Sciatic nerve (tissue), 2 donors: Measurements from ENCODE around the gene KRT75. TPM values are rescaled to one million over a fixed set of nuclear protein-coding genes. Genes with fewer than 3 reads are reported as not detected.

ENCODE experiments used
- ATAC-seq: fragments of 200-7000 bp; cut with Tn5 transposase; one replicate; pipeline ENCODE4 v1.9.1; 2020; ENCODE audit warnings: mild to moderate bottlenecking, moderate library complexity
- DNase-seq: peaks from one replicate; pipeline ENCODE4 v3.0.0-alpha.2; 2020; ENCODE audit warnings: low spot score
- intact Hi-C: fragments of 100-400 bp; cut with DNase I; formaldehyde crosslinking; loops from one replicate; pipeline ENCODE4 v1.14.2; 2022
- total RNA-seq: library from RNA; stranded (reverse); fragmentation: NEBNext Ultra II Directional; extraction: Animal tissue kit (Norgen Biotek cat#: 25700); gene quantifications from one replicate; pipeline ENCODE4 v1.2.1, GENCODE V29; 2021
- donor health status: DM: no; HTN: no; CAD: no.
- donor health status: DM: no; HTN: no; CAD: no.

KRT75 gene
- total RNA-seq, 1 donor from 2014 or later = not detected

- intact Hi-C loops = loop anchor here (10.0 kb wide), 1 partner anchor 495 kb away; no protein-coding TSS in a partner anchor
- no peak for ATAC-seq
- DNase-seq = no peak
Measured at GRCh38 chr12:52379536-52379935, 54.6 kb downstream of the KRT75 start.

DNA sequence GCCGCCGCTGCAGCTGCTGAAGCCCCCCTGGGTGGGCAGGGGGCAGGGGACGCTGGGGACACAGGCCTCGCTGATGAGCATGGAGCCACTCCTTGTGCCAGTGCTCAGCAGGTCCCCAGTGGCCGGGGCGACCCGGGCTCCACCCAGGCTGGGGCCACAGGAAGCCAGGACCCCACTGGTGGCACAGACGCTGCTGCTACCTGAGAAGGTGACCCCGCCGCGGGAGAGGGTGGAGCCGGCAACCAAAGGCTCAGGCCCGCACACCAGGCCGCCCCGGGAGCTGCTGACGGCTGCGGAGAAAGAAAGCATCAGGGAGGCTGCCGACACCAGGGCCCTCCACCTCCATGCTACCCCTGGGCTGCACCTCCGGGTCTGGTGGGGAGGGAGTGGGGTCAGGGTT is 56.1 kb downstream of the KRT75 start:
- DNase-seq = no peak
- no peak for ATAC-seq
- intact Hi-C loops = loop anchor here (10.0 kb wide), 1 partner anchor 497 kb away; no protein-coding TSS in a partner anchor

DNA sequence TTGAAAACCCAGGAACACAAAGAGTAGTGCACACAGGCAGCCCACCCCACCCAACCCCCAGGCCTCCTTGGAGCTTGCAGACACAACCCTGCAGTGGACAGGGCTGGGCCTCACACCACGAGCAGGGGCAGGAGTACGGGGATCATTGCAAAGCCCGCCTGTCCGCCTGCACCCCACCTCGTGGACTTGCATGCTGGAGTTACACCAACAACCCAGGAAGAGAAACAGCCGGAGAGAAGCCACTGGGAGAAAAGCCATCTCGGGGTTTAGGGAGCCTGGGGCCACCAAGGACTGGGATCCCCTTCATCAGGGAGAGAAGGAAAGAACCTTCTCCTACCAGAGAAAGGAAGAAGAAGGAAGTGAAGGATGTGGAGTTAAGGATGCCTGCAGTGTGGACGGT is 56.9 kb downstream of the KRT75 start:
- no peak for ATAC-seq
- DNase-seq = no peak
- intact Hi-C loops = loop anchor here (10.0 kb wide), 1 partner anchor 498 kb away; no protein-coding TSS in a partner anchor

Other genes with a start within 250 kb of the KRT75 start
- gene KRT80, start 242.4 kb downstream of the KRT75 start, total RNA-seq = 0.13 TPM
- gene KRT7, start 201.1 kb downstream of the KRT75 start, total RNA-seq = 4.0 TPM
- 0.45 TPM for gene KRT86, start 159.7 kb downstream of the KRT75 start, total RNA-seq
- not detected for gene KRT81, start 142.8 kb downstream of the KRT75 start, total RNA-seq
- not detected for gene KRT83, start 113.0 kb downstream of the KRT75 start, total RNA-seq
- not detected for gene KRT85, start 66.9 kb downstream of the KRT75 start, total RNA-seq
- not detected for gene KRT84, start 48.7 kb downstream of the KRT75 start, total RNA-seq
- gene KRT82, start 28.0 kb downstream of the KRT75 start, total RNA-seq = not detected
- not detected for gene KRT6B, start 17.8 kb upstream of the KRT75 start, total RNA-seq
- gene KRT6C, start 39.4 kb upstream of the KRT75 start, total RNA-seq = not detected
- not detected for gene KRT6A, start 58.9 kb upstream of the KRT75 start, total RNA-seq
- gene KRT5, start 86.0 kb upstream of the KRT75 start, total RNA-seq = 2.6 TPM
- not detected for gene KRT71, start 118.8 kb upstream of the KRT75 start, total RNA-seq
- not detected for gene KRT74, start 139.5 kb upstream of the KRT75 start, total RNA-seq
- 0.18 TPM for gene KRT72, start 167.1 kb upstream of the KRT75 start, total RNA-seq
- not detected for gene KRT73, start 184.2 kb upstream of the KRT75 start, total RNA-seq
- gene KRT2, start 217.8 kb upstream of the KRT75 start, total RNA-seq = not detected
- gene KRT1, start 246.0 kb upstream of the KRT75 start, total RNA-seq = 1.3 TPM